WTC11 (cell line): ENCODE results near the gene IL17RD.

Experiments used
- CBFB ChIP-seq: sonication (generic); formaldehyde crosslinking; IDR thresholded peaks from 2 replicates; pipeline ENCODE4 v1.8.1; 2022; ENCODE audit warnings: mild to moderate bottlenecking, low read depth, missing genetic modification reagents
- FOXJ3 ChIP-seq: sonication (generic); formaldehyde crosslinking; IDR thresholded peaks from 2 replicates; pipeline ENCODE4 v1.9.0; 2021; ENCODE audit warnings: missing genetic modification reagents, mild to moderate bottlenecking, borderline replicate concordance
- KAT7 ChIP-seq: sonication (generic); formaldehyde crosslinking; IDR thresholded peaks from 2 replicates; pipeline ENCODE4 v1.8.1; 2023; ENCODE audit warnings: missing genetic modification reagents, mild to moderate bottlenecking, borderline replicate concordance
- TEAD4 ChIP-seq: sonication (generic); formaldehyde crosslinking; IDR thresholded peaks from 2 replicates; pipeline ENCODE4 v1.8.0; 2022; ENCODE audit warnings: mild to moderate bottlenecking, missing genetic modification reagents
- ZNF263 ChIP-seq: sonication (generic); formaldehyde crosslinking; IDR thresholded peaks from 2 replicates; pipeline ENCODE4 v1.8.1; 2022; ENCODE audit warnings: low read depth, mild to moderate bottlenecking, moderate library complexity, missing genetic modification reagents
- ZNF671 ChIP-seq: fragments of 250-450 bp; sonication (Bioruptor Pico); IDR thresholded peaks from 2 replicates; pipeline ENCODE4 v1.8.0; 2021; ENCODE audit warnings: mild to moderate bottlenecking
- TF ChIP-seq, protein P1 (sequence below): fragments of 200-600 bp; IDR thresholded peaks from 2 replicates; pipeline ENCODE4 v1.8.0; 2022; ENCODE audit warnings: antibody characterized with exemption
- TF ChIP-seq, protein P2 (sequence below): sonication (generic); formaldehyde crosslinking; IDR thresholded peaks from 2 replicates; pipeline ENCODE4 v1.8.1; 2022; ENCODE audit warnings: low read depth, missing genetic modification reagents, borderline replicate concordance
- TF ChIP-seq, protein P3 (sequence below): sonication (generic); formaldehyde crosslinking; IDR thresholded peaks from 2 replicates; pipeline ENCODE4 v1.8.1; 2023; ENCODE audit warnings: mild to moderate bottlenecking, missing genetic modification reagents, moderate library complexity
- TF ChIP-seq, protein P4 (sequence below): sonication (generic); formaldehyde crosslinking; IDR thresholded peaks from 2 replicates; pipeline ENCODE4 v1.8.0; 2022; ENCODE audit warnings: mild to moderate bottlenecking, missing genetic modification reagents
- TF ChIP-seq, protein P5 (sequence below): sonication (generic); formaldehyde crosslinking; IDR thresholded peaks from 2 replicates; pipeline ENCODE4 v1.8.0; 2023; ENCODE audit warnings: missing genetic modification reagents
- TF ChIP-seq, protein P6 (sequence below): sonication (generic); formaldehyde crosslinking; IDR thresholded peaks from 2 replicates; pipeline ENCODE4 v1.8.1; 2022; ENCODE audit warnings: missing genetic modification reagents, borderline replicate concordance
- TF ChIP-seq, protein P7 (sequence below): sonication (generic); formaldehyde crosslinking; IDR thresholded peaks from 2 replicates; pipeline ENCODE4 v1.8.0; 2023; ENCODE audit warnings: missing genetic modification reagents, mild to moderate bottlenecking, borderline replicate concordance

DNA sequence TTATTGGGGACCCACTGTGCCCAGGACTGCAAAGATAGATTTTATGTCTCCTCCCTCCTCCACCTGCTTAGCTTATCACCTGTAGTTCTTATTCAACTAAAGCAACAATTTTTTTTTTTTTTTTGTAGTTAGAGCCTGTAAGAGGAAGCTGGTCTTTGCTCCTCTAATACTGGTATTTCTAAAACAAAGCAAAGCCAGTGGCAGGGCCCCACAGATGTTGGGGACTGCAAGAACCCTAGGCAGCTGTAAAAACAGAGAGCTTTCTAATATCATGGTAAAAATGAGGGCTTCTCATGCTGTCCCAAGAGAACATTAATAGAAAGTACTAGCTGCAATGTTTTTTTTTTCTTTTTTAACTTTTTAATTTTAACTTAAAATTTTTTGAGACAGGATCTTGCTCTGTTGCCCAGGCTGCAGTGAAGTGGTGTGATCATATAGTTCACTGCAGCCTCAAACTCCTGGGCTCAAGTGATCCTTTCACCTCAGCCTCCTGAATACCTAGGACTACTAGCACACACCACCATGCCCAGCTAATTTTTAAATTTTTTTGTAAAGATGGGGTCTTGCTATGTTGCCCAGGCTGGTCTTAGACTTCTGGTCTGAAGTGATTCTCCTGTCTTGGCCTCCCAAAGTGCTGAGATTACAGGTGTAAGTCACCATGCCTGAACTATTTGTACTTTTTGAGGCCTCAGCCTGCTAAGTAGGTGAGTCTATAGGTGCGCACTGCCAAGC lies 77.6 kb downstream of the IL17RD start:
- no peak for TF ChIP-seq CBFB (CRISPR knock-in tag)
- no peak for TF ChIP-seq KAT7 (CRISPR knock-in tag)
- TF ChIP-seq, protein P1, sequence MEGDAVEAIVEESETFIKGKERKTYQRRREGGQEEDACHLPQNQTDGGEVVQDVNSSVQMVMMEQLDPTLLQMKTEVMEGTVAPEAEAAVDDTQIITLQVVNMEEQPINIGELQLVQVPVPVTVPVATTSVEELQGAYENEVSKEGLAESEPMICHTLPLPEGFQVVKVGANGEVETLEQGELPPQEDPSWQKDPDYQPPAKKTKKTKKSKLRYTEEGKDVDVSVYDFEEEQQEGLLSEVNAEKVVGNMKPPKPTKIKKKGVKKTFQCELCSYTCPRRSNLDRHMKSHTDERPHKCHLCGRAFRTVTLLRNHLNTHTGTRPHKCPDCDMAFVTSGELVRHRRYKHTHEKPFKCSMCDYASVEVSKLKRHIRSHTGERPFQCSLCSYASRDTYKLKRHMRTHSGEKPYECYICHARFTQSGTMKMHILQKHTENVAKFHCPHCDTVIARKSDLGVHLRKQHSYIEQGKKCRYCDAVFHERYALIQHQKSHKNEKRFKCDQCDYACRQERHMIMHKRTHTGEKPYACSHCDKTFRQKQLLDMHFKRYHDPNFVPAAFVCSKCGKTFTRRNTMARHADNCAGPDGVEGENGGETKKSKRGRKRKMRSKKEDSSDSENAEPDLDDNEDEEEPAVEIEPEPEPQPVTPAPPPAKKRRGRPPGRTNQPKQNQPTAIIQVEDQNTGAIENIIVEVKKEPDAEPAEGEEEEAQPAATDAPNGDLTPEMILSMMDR, result no peak
- TF ChIP-seq, protein P2, sequence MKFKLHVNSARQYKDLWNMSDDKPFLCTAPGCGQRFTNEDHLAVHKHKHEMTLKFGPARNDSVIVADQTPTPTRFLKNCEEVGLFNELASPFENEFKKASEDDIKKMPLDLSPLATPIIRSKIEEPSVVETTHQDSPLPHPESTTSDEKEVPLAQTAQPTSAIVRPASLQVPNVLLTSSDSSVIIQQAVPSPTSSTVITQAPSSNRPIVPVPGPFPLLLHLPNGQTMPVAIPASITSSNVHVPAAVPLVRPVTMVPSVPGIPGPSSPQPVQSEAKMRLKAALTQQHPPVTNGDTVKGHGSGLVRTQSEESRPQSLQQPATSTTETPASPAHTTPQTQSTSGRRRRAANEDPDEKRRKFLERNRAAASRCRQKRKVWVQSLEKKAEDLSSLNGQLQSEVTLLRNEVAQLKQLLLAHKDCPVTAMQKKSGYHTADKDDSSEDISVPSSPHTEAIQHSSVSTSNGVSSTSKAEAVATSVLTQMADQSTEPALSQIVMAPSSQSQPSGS (CRISPR knock-in tag), result no peak
- TF ChIP-seq FOXJ3 (CRISPR knock-in tag), result no peak
- TF ChIP-seq, protein P3, sequence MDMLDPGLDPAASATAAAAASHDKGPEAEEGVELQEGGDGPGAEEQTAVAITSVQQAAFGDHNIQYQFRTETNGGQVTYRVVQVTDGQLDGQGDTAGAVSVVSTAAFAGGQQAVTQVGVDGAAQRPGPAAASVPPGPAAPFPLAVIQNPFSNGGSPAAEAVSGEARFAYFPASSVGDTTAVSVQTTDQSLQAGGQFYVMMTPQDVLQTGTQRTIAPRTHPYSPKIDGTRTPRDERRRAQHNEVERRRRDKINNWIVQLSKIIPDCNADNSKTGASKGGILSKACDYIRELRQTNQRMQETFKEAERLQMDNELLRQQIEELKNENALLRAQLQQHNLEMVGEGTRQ (CRISPR knock-in tag), result no peak
- TF ChIP-seq, protein P4, sequence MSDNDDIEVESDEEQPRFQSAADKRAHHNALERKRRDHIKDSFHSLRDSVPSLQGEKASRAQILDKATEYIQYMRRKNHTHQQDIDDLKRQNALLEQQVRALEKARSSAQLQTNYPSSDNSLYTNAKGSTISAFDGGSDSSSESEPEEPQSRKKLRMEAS (CRISPR knock-in tag), result no peak
- TF ChIP-seq, protein P5, sequence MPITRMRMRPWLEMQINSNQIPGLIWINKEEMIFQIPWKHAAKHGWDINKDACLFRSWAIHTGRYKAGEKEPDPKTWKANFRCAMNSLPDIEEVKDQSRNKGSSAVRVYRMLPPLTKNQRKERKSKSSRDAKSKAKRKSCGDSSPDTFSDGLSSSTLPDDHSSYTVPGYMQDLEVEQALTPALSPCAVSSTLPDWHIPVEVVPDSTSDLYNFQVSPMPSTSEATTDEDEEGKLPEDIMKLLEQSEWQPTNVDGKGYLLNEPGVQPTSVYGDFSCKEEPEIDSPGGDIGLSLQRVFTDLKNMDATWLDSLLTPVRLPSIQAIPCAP (CRISPR knock-in tag), result no peak
- no peak for TF ChIP-seq ZNF671 (CRISPR knock-in tag)
- TF ChIP-seq TEAD4 (CRISPR knock-in tag), result no peak
- TF ChIP-seq, protein P6, sequence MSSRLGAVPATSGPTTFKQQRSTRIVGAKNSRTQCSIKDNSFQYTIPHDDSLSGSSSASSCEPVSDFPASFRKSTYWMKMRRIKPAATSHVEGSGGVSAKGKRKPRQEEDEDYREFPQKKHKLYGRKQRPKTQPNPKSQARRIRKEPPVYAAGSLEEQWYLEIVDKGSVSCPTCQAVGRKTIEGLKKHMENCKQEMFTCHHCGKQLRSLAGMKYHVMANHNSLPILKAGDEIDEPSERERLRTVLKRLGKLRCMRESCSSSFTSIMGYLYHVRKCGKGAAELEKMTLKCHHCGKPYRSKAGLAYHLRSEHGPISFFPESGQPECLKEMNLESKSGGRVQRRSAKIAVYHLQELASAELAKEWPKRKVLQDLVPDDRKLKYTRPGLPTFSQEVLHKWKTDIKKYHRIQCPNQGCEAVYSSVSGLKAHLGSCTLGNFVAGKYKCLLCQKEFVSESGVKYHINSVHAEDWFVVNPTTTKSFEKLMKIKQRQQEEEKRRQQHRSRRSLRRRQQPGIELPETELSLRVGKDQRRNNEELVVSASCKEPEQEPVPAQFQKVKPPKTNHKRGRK (CRISPR knock-in tag), result no peak
- TF ChIP-seq, protein P7, sequence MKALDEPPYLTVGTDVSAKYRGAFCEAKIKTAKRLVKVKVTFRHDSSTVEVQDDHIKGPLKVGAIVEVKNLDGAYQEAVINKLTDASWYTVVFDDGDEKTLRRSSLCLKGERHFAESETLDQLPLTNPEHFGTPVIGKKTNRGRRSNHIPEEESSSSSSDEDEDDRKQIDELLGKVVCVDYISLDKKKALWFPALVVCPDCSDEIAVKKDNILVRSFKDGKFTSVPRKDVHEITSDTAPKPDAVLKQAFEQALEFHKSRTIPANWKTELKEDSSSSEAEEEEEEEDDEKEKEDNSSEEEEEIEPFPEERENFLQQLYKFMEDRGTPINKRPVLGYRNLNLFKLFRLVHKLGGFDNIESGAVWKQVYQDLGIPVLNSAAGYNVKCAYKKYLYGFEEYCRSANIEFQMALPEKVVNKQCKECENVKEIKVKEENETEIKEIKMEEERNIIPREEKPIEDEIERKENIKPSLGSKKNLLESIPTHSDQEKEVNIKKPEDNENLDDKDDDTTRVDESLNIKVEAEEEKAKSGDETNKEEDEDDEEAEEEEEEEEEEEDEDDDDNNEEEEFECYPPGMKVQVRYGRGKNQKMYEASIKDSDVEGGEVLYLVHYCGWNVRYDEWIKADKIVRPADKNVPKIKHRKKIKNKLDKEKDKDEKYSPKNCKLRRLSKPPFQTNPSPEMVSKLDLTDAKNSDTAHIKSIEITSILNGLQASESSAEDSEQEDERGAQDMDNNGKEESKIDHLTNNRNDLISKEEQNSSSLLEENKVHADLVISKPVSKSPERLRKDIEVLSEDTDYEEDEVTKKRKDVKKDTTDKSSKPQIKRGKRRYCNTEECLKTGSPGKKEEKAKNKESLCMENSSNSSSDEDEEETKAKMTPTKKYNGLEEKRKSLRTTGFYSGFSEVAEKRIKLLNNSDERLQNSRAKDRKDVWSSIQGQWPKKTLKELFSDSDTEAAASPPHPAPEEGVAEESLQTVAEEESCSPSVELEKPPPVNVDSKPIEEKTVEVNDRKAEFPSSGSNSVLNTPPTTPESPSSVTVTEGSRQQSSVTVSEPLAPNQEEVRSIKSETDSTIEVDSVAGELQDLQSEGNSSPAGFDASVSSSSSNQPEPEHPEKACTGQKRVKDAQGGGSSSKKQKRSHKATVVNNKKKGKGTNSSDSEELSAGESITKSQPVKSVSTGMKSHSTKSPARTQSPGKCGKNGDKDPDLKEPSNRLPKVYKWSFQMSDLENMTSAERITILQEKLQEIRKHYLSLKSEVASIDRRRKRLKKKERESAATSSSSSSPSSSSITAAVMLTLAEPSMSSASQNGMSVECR, result no peak
- no peak for TF ChIP-seq ZNF263 (CRISPR knock-in tag)
